ENCODE results near the gene MCM9.

Gene MCM9

GRCh38 chr6:118896339-118897136 lies 38.4 kb downstream of the MCM9 start:
- no peak for DNase-seq (ENCODE audit: low spot score)
- no peak overlapping the region for H2BK5ac ChIP-seq (ENCODE audit: low read length)
- peaks cover 11 to 17% of the 10 kb centered on the region in 2 donors for H3K4me1 ChIP-seq (ENCODE audit: control insufficient read depth in 2 of 2, insufficient read depth in 1 of 2, low read depth in 1 of 2, low read length in 2 of 2)
- H3K27ac ChIP-seq (replicated peaks; ENCODE audit: low read length) = no peak overlapping the region
- H3K9me3 ChIP-seq (replicated peaks in 1 of 2; ENCODE audit: control insufficient read depth in 2 of 2, insufficient read depth in 1 of 2, low read depth in 1 of 2, low read length in 2 of 2) = no peaks in the 10 kb centered on the region
- no CpG with 5 or more reads among the region's 5 CpGs for WGBS, 2 donors (ENCODE audit: extremely low coverage in 2 of 2, insufficient read length in 2 of 2, insufficient replicate concordance in 1 of 2)
- H3K27me3 ChIP-seq (ENCODE audit: control insufficient read depth in 3 of 3, insufficient read depth in 3 of 3, low read depth in 1 of 3, low read length in 3 of 3) = no peaks in the 10 kb centered on the region
- H2BK120ac ChIP-seq (ENCODE audit: low read depth, low read length) = no peak overlapping the region
- no peak overlapping the region for H2BK12ac ChIP-seq (ENCODE audit: low read length)
- H2AFZ ChIP-seq (ENCODE audit: low read length) = no peak overlapping the region
- H3K79me1 ChIP-seq (ENCODE audit: low read depth, low read length) = no peaks in the 10 kb centered on the region
- H3K14ac ChIP-seq (ENCODE audit: low read length) = no peak overlapping the region
- H3K9ac ChIP-seq (ENCODE audit: low read depth, low read length, poor library complexity) = no peak overlapping the region
- H3K18ac ChIP-seq (ENCODE audit: low read length) = no peak overlapping the region
- no peak overlapping the region for H3K23ac ChIP-seq (ENCODE audit: low read depth, low read length, poor library complexity)
- H3K4ac ChIP-seq (ENCODE audit: low read length) = no peak overlapping the region
- H2AK5ac ChIP-seq (ENCODE audit: low read depth, low read length) = no peak overlapping the region
- H3K4me2 ChIP-seq (ENCODE audit: insufficient read depth, low read length, poor library complexity, severe bottlenecking) = no peak overlapping the region
- H2BK15ac ChIP-seq (ENCODE audit: low read length) = no peak overlapping the region
- peak overlapping the region in 1 of 2 donors; percentile 91 for H3K4me3 ChIP-seq (ENCODE audit: low read length in 2 of 2)
- H4K8ac ChIP-seq (ENCODE audit: low read depth, low read length) = no peak overlapping the region
- H3K36me3 ChIP-seq (replicated peaks in 1 of 2; ENCODE audit: control insufficient read depth in 2 of 2, insufficient read depth in 2 of 2, low read length in 2 of 2) = peaks cover 2 to 58% of the 10 kb centered on the region in 2 donors
- H4K91ac ChIP-seq (ENCODE audit: low read depth, low read length, poor library complexity) = no peak overlapping the region

- no CpG with 5 or more reads among the region's 2 CpGs for WGBS, 2 donors (ENCODE audit: extremely low coverage in 2 of 2, insufficient read length in 2 of 2, insufficient replicate concordance in 1 of 2)
- Histone ChIP-seq H3K9me3 (replicated peaks in 1 of 2; ENCODE audit: control insufficient read depth in 2 of 2, insufficient read depth in 1 of 2, low read depth in 1 of 2, low read length in 2 of 2) (no peaks in the 10 kb centered on the region), H2BK15ac (ENCODE audit: low read length) (no peak overlapping the region), H4K8ac (ENCODE audit: low read depth, low read length) (no peak overlapping the region), H3K14ac (ENCODE audit: low read length) (no peak overlapping the region), H3K79me1 (ENCODE audit: low read depth, low read length) (no peaks in the 10 kb centered on the region), H3K4me3 (ENCODE audit: low read length in 2 of 2) (peak overlapping the region in 1 of 2 donors; percentile 91), H2BK12ac (ENCODE audit: low read length) (no peak overlapping the region), H3K4me2 (ENCODE audit: insufficient read depth, low read length, poor library complexity, severe bottlenecking) (no peak overlapping the region), H3K27ac (replicated peaks; ENCODE audit: low read length) (no peak overlapping the region), H3K4ac (ENCODE audit: low read length) (no peak overlapping the region), H2BK5ac (ENCODE audit: low read length) (no peak overlapping the region), H2AK5ac (ENCODE audit: low read depth, low read length) (no peak overlapping the region), H4K91ac (ENCODE audit: low read depth, low read length, poor library complexity) (no peak overlapping the region), H2BK120ac (ENCODE audit: low read depth, low read length) (no peak overlapping the region), H3K23ac (ENCODE audit: low read depth, low read length, poor library complexity) (no peak overlapping the region), H3K36me3 (replicated peaks in 1 of 2; ENCODE audit: control insufficient read depth in 2 of 2, insufficient read depth in 2 of 2, low read length in 2 of 2) (peaks cover 0 to 51% of the 10 kb centered on the region in 2 donors), H3K27me3 (ENCODE audit: control insufficient read depth in 3 of 3, insufficient read depth in 3 of 3, low read depth in 1 of 3, low read length in 3 of 3) (no peaks in the 10 kb centered on the region), H2AFZ (ENCODE audit: low read length) (no peak overlapping the region), H3K4me1 (ENCODE audit: control insufficient read depth in 2 of 2, insufficient read depth in 1 of 2, low read depth in 1 of 2, low read length in 2 of 2) (peaks cover 11 to 17% of the 10 kb centered on the region in 2 donors), H3K18ac (ENCODE audit: low read length) (no peak overlapping the region), H3K9ac (ENCODE audit: low read depth, low read length, poor library complexity) (no peak overlapping the region)
- no peak for DNase-seq (ENCODE audit: low spot score)
Observed at GRCh38 chr6:118895859-118896258, 39.1 kb downstream of the MCM9 start.

DNA sequence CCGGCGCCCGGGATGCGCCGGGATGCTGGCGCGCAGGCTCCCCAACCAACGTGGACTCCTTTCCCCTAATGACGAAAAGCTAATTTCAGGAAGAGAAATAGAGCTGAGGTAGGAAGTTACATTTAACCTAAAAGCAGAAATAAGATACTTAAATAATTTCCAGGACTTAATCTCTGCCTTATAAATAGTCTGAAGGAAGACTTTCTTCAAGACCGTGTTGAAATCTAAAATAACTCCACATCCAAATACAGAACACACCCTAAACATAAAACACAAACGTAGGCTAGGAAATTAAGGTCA lies 39.7 kb downstream of the MCM9 start:
- H2BK5ac ChIP-seq (ENCODE audit: low read length) = peak overlapping the region; percentile 93
- H3K4me2 ChIP-seq (ENCODE audit: insufficient read depth, low read length, poor library complexity, severe bottlenecking) = peak overlapping the region; percentile 43
- peak overlapping the region; percentile 59 for H2AFZ ChIP-seq (ENCODE audit: low read length)
- H4K8ac ChIP-seq (ENCODE audit: low read depth, low read length) = no peak overlapping the region
- DNase-seq (ENCODE audit: low spot score) = no peak
- no peak overlapping the region for H2BK12ac ChIP-seq (ENCODE audit: low read length)
- WGBS, 2 donors (ENCODE audit: extremely low coverage in 2 of 2, insufficient read length in 2 of 2, insufficient replicate concordance in 1 of 2) = no CpG with 5 or more reads among the region's 11 CpGs
- H3K9me3 ChIP-seq (replicated peaks in 1 of 2; ENCODE audit: control insufficient read depth in 2 of 2, insufficient read depth in 1 of 2, low read depth in 1 of 2, low read length in 2 of 2) = no peaks in the 10 kb centered on the region
- H3K36me3 ChIP-seq (replicated peaks in 1 of 2; ENCODE audit: control insufficient read depth in 2 of 2, insufficient read depth in 2 of 2, low read length in 2 of 2) = peaks cover 0 to 45% of the 10 kb centered on the region in 2 donors
- H2BK120ac ChIP-seq (ENCODE audit: low read depth, low read length) = no peak overlapping the region
- H3K79me1 ChIP-seq (ENCODE audit: low read depth, low read length) = no peaks in the 10 kb centered on the region
- no peak overlapping the region for H4K91ac ChIP-seq (ENCODE audit: low read depth, low read length, poor library complexity)
- no peak overlapping the region for H3K23ac ChIP-seq (ENCODE audit: low read depth, low read length, poor library complexity)
- H2AK5ac ChIP-seq (ENCODE audit: low read depth, low read length) = no peak overlapping the region
- peak overlapping the region; percentile 97 for H3K9ac ChIP-seq (ENCODE audit: low read depth, low read length, poor library complexity)
- H3K4me1 ChIP-seq (ENCODE audit: control insufficient read depth in 2 of 2, insufficient read depth in 1 of 2, low read depth in 1 of 2, low read length in 2 of 2) = peaks cover 11 to 13% of the 10 kb centered on the region in 2 donors
- H3K4me3 ChIP-seq (ENCODE audit: low read length in 2 of 2) = peak overlapping the region; percentile 91 to 98
- H3K27me3 ChIP-seq (ENCODE audit: control insufficient read depth in 3 of 3, insufficient read depth in 3 of 3, low read depth in 1 of 3, low read length in 3 of 3) = no peaks in the 10 kb centered on the region
- no peak overlapping the region for H3K4ac ChIP-seq (ENCODE audit: low read length)
- H3K14ac ChIP-seq (ENCODE audit: low read length) = no peak overlapping the region
- no peak overlapping the region for H2BK15ac ChIP-seq (ENCODE audit: low read length)
- peak overlapping the region; percentile 95 for H3K18ac ChIP-seq (ENCODE audit: low read length)
- peak overlapping the region; percentile 93 for H3K27ac ChIP-seq (replicated peaks; ENCODE audit: low read length)

DNA sequence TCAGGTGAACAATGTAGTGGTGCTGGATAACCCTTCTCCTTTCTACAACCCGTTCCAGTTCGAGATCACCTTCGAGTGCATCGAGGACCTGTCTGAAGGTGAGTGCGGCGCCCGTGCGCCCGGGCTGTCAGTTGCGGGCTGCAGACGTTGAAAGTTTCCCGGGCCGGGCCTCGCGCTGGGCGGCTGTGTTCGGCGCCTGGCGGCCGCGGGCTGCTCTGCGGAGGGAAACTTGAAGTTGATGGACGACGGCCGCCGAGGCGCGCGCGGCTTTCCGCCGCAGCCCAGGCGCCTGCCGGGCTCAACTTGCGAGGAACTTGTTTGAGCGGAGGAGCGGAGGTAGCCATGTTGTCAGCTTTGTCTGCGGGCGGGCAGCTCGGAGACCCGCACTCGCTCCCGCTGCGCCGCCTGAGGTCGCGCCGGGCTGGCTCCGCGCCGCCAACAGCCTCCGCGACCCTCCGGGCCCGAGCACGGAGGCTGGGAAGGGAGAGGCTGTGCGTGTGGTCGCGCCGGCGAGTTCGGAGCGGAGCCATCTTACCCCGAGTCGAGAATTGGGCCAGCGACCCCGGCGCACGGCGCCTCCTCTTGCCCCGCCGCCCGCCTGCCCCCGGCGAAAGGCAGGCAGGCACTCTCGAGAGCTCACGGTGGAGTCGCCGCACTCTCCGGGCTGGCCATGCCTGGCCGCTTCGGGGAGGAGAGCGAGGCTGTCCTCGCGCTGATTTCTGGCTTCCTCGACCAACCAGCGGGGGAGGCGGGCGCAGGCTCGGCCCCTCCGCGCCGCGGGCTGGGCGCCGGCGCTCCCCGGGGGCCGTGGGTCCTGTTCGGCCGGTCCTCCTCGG lies 40.3 kb downstream of the MCM9 start:
- H3K9ac ChIP-seq (ENCODE audit: low read depth, low read length, poor library complexity) = peak overlapping the region; percentile 97
- H3K4me2 ChIP-seq (ENCODE audit: insufficient read depth, low read length, poor library complexity, severe bottlenecking) = peak overlapping the region; percentile 43
- H3K9me3 ChIP-seq (replicated peaks in 1 of 2; ENCODE audit: control insufficient read depth in 2 of 2, insufficient read depth in 1 of 2, low read depth in 1 of 2, low read length in 2 of 2) = no peaks in the 10 kb centered on the region
- peaks cover 0 to 39% of the 10 kb centered on the region in 2 donors for H3K36me3 ChIP-seq (replicated peaks in 1 of 2; ENCODE audit: control insufficient read depth in 2 of 2, insufficient read depth in 2 of 2, low read length in 2 of 2)
- peak; percentile 51 for DNase-seq (ENCODE audit: low spot score)
- H3K27me3 ChIP-seq (ENCODE audit: control insufficient read depth in 3 of 3, insufficient read depth in 3 of 3, low read depth in 1 of 3, low read length in 3 of 3) = no peaks in the 10 kb centered on the region
- no peak overlapping the region for H2AK5ac ChIP-seq (ENCODE audit: low read depth, low read length)
- H3K4me1 ChIP-seq (ENCODE audit: control insufficient read depth in 2 of 2, insufficient read depth in 1 of 2, low read depth in 1 of 2, low read length in 2 of 2) = peaks cover 8 to 9% of the 10 kb centered on the region in 2 donors
- peak overlapping the region; percentile 64 for H2BK120ac ChIP-seq (ENCODE audit: low read depth, low read length)
- no CpG with 5 or more reads among the region's 102 CpGs for WGBS, 2 donors (ENCODE audit: extremely low coverage in 2 of 2, insufficient read length in 2 of 2, insufficient replicate concordance in 1 of 2)
- H3K14ac ChIP-seq (ENCODE audit: low read length) = peak overlapping the region; percentile 95
- peak overlapping the region; percentile 95 for H3K18ac ChIP-seq (ENCODE audit: low read length)
- peak overlapping the region; percentile 93 for H3K27ac ChIP-seq (replicated peaks; ENCODE audit: low read length)
- peaks cover 2% of the 10 kb centered on the region for H3K79me1 ChIP-seq (ENCODE audit: low read depth, low read length)
- H2BK5ac ChIP-seq (ENCODE audit: low read length) = peak overlapping the region; percentile 93
- H3K4ac ChIP-seq (ENCODE audit: low read length) = no peak overlapping the region
- H2AFZ ChIP-seq (ENCODE audit: low read length) = peak overlapping the region; percentile 59
- peak overlapping the region; percentile 72 for H2BK15ac ChIP-seq (ENCODE audit: low read length)
- H3K23ac ChIP-seq (ENCODE audit: low read depth, low read length, poor library complexity) = peak overlapping the region; percentile 87
- peak overlapping the region; percentile 91 to 98 for H3K4me3 ChIP-seq (ENCODE audit: low read length in 2 of 2)
- H2BK12ac ChIP-seq (ENCODE audit: low read length) = no peak overlapping the region
- H4K8ac ChIP-seq (ENCODE audit: low read depth, low read length) = no peak overlapping the region
- peak overlapping the region; percentile 16 for H4K91ac ChIP-seq (ENCODE audit: low read depth, low read length, poor library complexity)
